Measurements from ENCODE around the gene PGLYRP1.

The PGLYRP1 gene

GRCh38 chr19:46031781-46032596 lies 9.1 kb upstream of the PGLYRP1 start:
- DNase-seq (ENCODE audit: low read depth), result no peak

GRCh38 chr19:46030812-46031550 lies 8.1 kb upstream of the PGLYRP1 start:
- DNase-seq (ENCODE audit: low read depth), result no peak

- no peak for DNase-seq (ENCODE audit: low read depth)
Observed at GRCh38 chr19:46025835-46026234, 3.0 kb upstream of the PGLYRP1 start.

- DNase-seq (ENCODE audit: low read depth), result no peak
Observed at GRCh38 chr19:46023311-46023779, 492 bp upstream of the PGLYRP1 start.

- no peak for DNase-seq (ENCODE audit: low read depth)
Observed at GRCh38 chr19:46022061-46022430, 807 bp downstream of the PGLYRP1 start.

- DNase-seq (ENCODE audit: low read depth), result no peak
Observed at GRCh38 chr19:46021531-46022041, 1.3 kb downstream of the PGLYRP1 start.

GRCh38 chr19:46020819-46021125 lies 2.1 kb downstream of the PGLYRP1 start:
- no peak for DNase-seq (ENCODE audit: low read depth)

GRCh38 chr19:46019270-46019669 lies 3.6 kb downstream of the PGLYRP1 start:
- no peak for DNase-seq (ENCODE audit: low read depth)

GRCh38 chr19:46018729-46019251 lies 4.1 kb downstream of the PGLYRP1 start:
- no peak for DNase-seq (ENCODE audit: low read depth)

GRCh38 chr19:46017874-46018675 lies 4.8 kb downstream of the PGLYRP1 start:
- no peak for DNase-seq (ENCODE audit: low read depth)

- DNase-seq (ENCODE audit: low read depth), result no peak
Observed at GRCh38 chr19:46017095-46017429, 5.8 kb downstream of the PGLYRP1 start.

- peak; percentile 59 for DNase-seq (ENCODE audit: low read depth)
Observed at GRCh38 chr19:46016426-46017094, 6.3 kb downstream of the PGLYRP1 start.

- no peak for DNase-seq (ENCODE audit: low read depth)
Observed at GRCh38 chr19:46015687-46016425, 7.0 kb downstream of the PGLYRP1 start.

GRCh38 chr19:46014941-46015686 lies 7.7 kb downstream of the PGLYRP1 start:
- no peak for DNase-seq (ENCODE audit: low read depth)

GRCh38 chr19:46014534-46014933 lies 8.3 kb downstream of the PGLYRP1 start:
- no peak for DNase-seq (ENCODE audit: low read depth)

- DNase-seq (ENCODE audit: low read depth), result peak; percentile 30
Observed at GRCh38 chr19:46009530-46010510, 13.0 kb downstream of the PGLYRP1 start.

GRCh38 chr19:46006411-46006810 lies 16.4 kb downstream of the PGLYRP1 start:
- no peak for DNase-seq (ENCODE audit: low read depth)

- DNase-seq (ENCODE audit: low read depth), result no peak
Observed at GRCh38 chr19:46002678-46003275, 20.1 kb downstream of the PGLYRP1 start.
